ENCODE measurements around the gene BORCS6. TPM values are rescaled to one million over a fixed set of nuclear protein-coding genes. Genes with fewer than 3 reads are reported as not detected.

Gene BORCS6
- total and polyA plus RNA-seq, 2 of the 4 experiments (the other 2 are of a cell fraction) = 2.7 to 3.3 TPM

GRCh38 chr17:8192070-8192815 lies 2.3 kb upstream of the BORCS6 start:
- peak; percentile 85 for DNase-seq
- Histone ChIP-seq H3K36me3 (ENCODE audit: control insufficient read depth, insufficient read depth, low read length) (no peaks in the 10 kb centered on the region), H2BK20ac (ENCODE audit: low read depth, low read length) (no peak overlapping the region), H3K4ac (ENCODE audit: low read depth, low read length) (peak overlapping the region; percentile 87), H4K8ac (ENCODE audit: low read depth in 2 of 2, low read length in 2 of 2) (peak overlapping the region; percentile 31 to 92; a peak in 3 of 4 replicates), H3K4me3 (ENCODE audit: insufficient read depth, low read depth, low read length) (peak overlapping the region; percentile 36; the same call in 1 of the 2 replicates), H2BK15ac (ENCODE audit: low read depth, low read length) (peak overlapping the region; percentile 27; the same call in 1 of the 3 replicates), H3K79me1 (ENCODE audit: low read depth in 1 of 2, low read length in 2 of 2) (peaks cover 0 to 21% of the 10 kb centered on the region in 2 experiments; a peak in 2 of 4 replicates), H3K27ac (ENCODE audit: insufficient read depth, low read length) (peak overlapping the region; percentile 8; the same call in 1 of the 2 replicates), H3K56ac (ENCODE audit: extremely low read depth, insufficient read depth, low read length) (no peak overlapping the region), H3K9me3 (ENCODE audit: control insufficient read depth, insufficient read depth, low read length) (no peaks in the 10 kb centered on the region), H2BK5ac (ENCODE audit: low read depth, low read length, poor library complexity, severe bottlenecking) (peak overlapping the region; percentile 91), H3K4me2 (ENCODE audit: low read depth, low read length) (peak overlapping the region; percentile 77), H3K9me1 (ENCODE audit: insufficient read depth, low read length) (peaks cover 26% of the 10 kb centered on the region), H2AK9ac (replicated peaks; ENCODE audit: low read depth, low read length, poor library complexity) (peak overlapping the region; percentile 66), H3K14ac (replicated peaks; ENCODE audit: low read depth, low read length) (peak overlapping the region; percentile 64), H4K91ac (ENCODE audit: insufficient read depth, low read depth, low read length) (peak overlapping the region; percentile 57), H4K5ac (ENCODE audit: low read depth, low read length) (peak overlapping the region; percentile 82), H4K20me1 (ENCODE audit: insufficient read depth, low read length) (peaks cover 11% of the 10 kb centered on the region), H2BK120ac (ENCODE audit: low read depth, low read length) (no peak overlapping the region), H2AK5ac (ENCODE audit: low read depth, low read length) (peak overlapping the region; percentile 27), H3K18ac (ENCODE audit: low read depth, low read length) (peak overlapping the region; percentile 30; the same call in 1 of the 2 replicates), H3K4me1 (ENCODE audit: control insufficient read depth, insufficient read depth, low read length) (peaks cover 16% of the 10 kb centered on the region), H3K23ac (ENCODE audit: low read depth, low read length) (peak overlapping the region; percentile 44), H2AFZ (replicated peaks; ENCODE audit: low read length, poor library complexity) (peak overlapping the region; percentile 86), H3K27me3 (ENCODE audit: control insufficient read depth, insufficient read depth, low read length) (no peaks in the 10 kb centered on the region), H3K9ac (ENCODE audit: low read depth, low read length) (peak overlapping the region; percentile 35; the same call in 1 of the 2 replicates)
- dilution Hi-C loops (cut with HindIII; ENCODE audit: low sequenced_read_pairs, unreplicated experiment) = no loop called here
- intact Hi-C loops (cut with micrococcal nuclease) = no loop called here
- in situ Hi-C loops (cut with MboI; ENCODE audit: low sequenced_read_pairs) = no loop called here
- ChIA-PET POLR2A (ENCODE audit: unreplicated experiment) (no interaction called here), CTCF (interaction anchor here (0.9 kb wide), 1 partner anchor 109 kb away, joined by 3 read pairs; no protein-coding TSS in a partner anchor)
- BruUV-seq (replicated peaks) = no TSS peak
- no peak for ATAC-seq (ENCODE audit: low read depth)
- 13% methylated on average over 3 of the region's 12 CpGs; no CpG with 5 or more reads in 1 of the 2 experiments for WGBS, 2 experiments (ENCODE audit: extremely low coverage in 2 of 2, insufficient read length in 1 of 2)
- no peak for TF ChIP-seq CEBPB (IDR thresholded peaks at IDR 0.05; ENCODE audit: low read depth, low read length)
- no peak for TF ChIP-seq RAD21 (IDR thresholded peaks at IDR 0.05; ENCODE audit: low read length)
- TF ChIP-seq RCOR1 (IDR thresholded peaks at IDR 0.05; ENCODE audit: insufficient replicate concordance, low read length) = no peak
- 0 out of 2 replicates have a peak, but pooled peaks have one; percentile 11 for TF ChIP-seq BHLHE40 (IDR thresholded peaks at IDR 0.05; ENCODE audit: low read depth, low read length)
- TF ChIP-seq POLR2A (IDR thresholded peaks at IDR 0.05; ENCODE audit: low read depth, low read length) = 0 out of 2 replicates have a peak, but pooled peaks have one; percentile 41
- TF ChIP-seq ELK1 (IDR thresholded peaks at IDR 0.05; ENCODE audit: borderline replicate concordance, low read depth, low read length) = no peak
- TF ChIP-seq USF2 (IDR thresholded peaks at IDR 0.05; ENCODE audit: low read depth, low read length) = peak; percentile 99
- no peak for TF ChIP-seq CHD1 (IDR thresholded peaks at IDR 0.05; ENCODE audit: low read depth, low read length)
- no peak for TF ChIP-seq MAZ (IDR thresholded peaks at IDR 0.05; ENCODE audit: borderline replicate concordance, low read depth, low read length)
- TF ChIP-seq CTCF (conservative IDR thresholded peaks at IDR 0.05; ENCODE audit: low read depth, low read length) = no peak
- TF ChIP-seq MXI1 (IDR thresholded peaks at IDR 0.05; ENCODE audit: borderline replicate concordance, low read depth, low read length) = no peak
- TF ChIP-seq RFX5 (IDR thresholded peaks at IDR 0.05; ENCODE audit: low read depth, low read length) = no peak
- TF ChIP-seq NFE2L2 (IDR thresholded peaks at IDR 0.05; ENCODE audit: low read depth, low read length) = no peak
- TF ChIP-seq FOS (IDR thresholded peaks at IDR 0.05; ENCODE audit: low read depth, low read length) = no peak

Data from IMR-90 (cell line).